OCI-LY7 (cell line): ENCODE measurements around the gene NAV1. TPM values are rescaled to one million over a fixed set of nuclear protein-coding genes. Genes with fewer than 3 reads are reported as not detected.

Experiments
- BruUV-seq: library from RNA; stranded (reverse); fragments of 400-500 nt; replicated peaks from 2 replicates; lab custom pipeline; 2021; lab: Mats Ljungman, UMichigan
- CTCF ChIA-PET: fragments of 300-600 bp; sonication (Branson Sonifier 250); formaldehyde crosslinking; loops from one replicate; lab custom pipeline; 2022; ENCODE audit warnings: antibody characterized with exemption; ENCODE audit not compliant: unreplicated experiment; lab: Charles Lee
- POLR2A ChIA-PET: fragments of 300-600 bp; sonication (Branson Sonifier 250); formaldehyde crosslinking; loops from one replicate; lab custom pipeline; 2022; ENCODE audit warnings: antibody characterized with exemption; lab: Charles Lee
- DNase-seq: peaks from one replicate; pipeline ENCODE4 v3.0.0-alpha.2; 2015; ENCODE audit warnings: low spot score
- H2AFZ ChIP-seq: fragments of 200-600 bp; sonication (generic), shearing (Covaris generic); 2 replicates; pipeline ENCODE4 v1.6.1; 2014; ENCODE audit warnings: mild to moderate bottlenecking, antibody characterized with exemption, low read length, moderate library complexity
- H3K27ac ChIP-seq: fragments of 200-600 bp; sonication (generic); 2 replicates; pipeline ENCODE4 v1.5.1; 2014; ENCODE audit warnings: mixed run types, low read depth, mild to moderate bottlenecking, moderate library complexity, low read length, inconsistent platforms; ENCODE audit not compliant: poor library complexity, severe bottlenecking
- H3K36me3 ChIP-seq: fragments of 200-600 bp; sonication (generic); 2 replicates; pipeline ENCODE4 v1.6.1; 2014; ENCODE audit warnings: mild to moderate bottlenecking, antibody characterized with exemption, low read length, moderate library complexity, mixed read lengths; ENCODE audit not compliant: insufficient read depth
- H3K4me1 ChIP-seq: fragments of 200-600 bp; sonication (generic); 2 replicates; pipeline ENCODE4 v1.5.1; 2014; ENCODE audit warnings: mild to moderate bottlenecking, low read length; ENCODE audit not compliant: insufficient read depth, poor library complexity, severe bottlenecking
- H3K4me2 ChIP-seq: fragments of 200-600 bp; sonication (generic); 2 replicates; pipeline ENCODE4 v1.6.1; 2014; ENCODE audit warnings: mild to moderate bottlenecking, low read length
- H3K4me3 ChIP-seq: fragments of 200-600 bp; sonication (generic); 2 replicates; pipeline ENCODE4 v1.5.1; 2014; ENCODE audit warnings: mild to moderate bottlenecking, low read depth, low read length; ENCODE audit not compliant: poor library complexity, severe bottlenecking
- H3K79me2 ChIP-seq: fragments of 200-600 bp; sonication (generic); 2 replicates; pipeline ENCODE4 v1.6.1; 2016; ENCODE audit warnings: low read depth, mild to moderate bottlenecking, low read length, moderate library complexity, mixed read lengths; ENCODE audit not compliant: insufficient read depth
- H3K9me2 ChIP-seq: fragments of 200-600 bp; sonication (generic); 2 replicates; pipeline ENCODE4 v1.6.1; 2016; ENCODE audit warnings: mild to moderate bottlenecking, low read length, mixed read lengths; ENCODE audit not compliant: insufficient read depth
- H3K9me3 ChIP-seq: fragments of 200-600 bp; sonication (generic); 2 replicates; pipeline ENCODE4 v1.6.1; 2014; ENCODE audit warnings: mild to moderate bottlenecking, mixed run types, low read length, mixed read lengths
- H4K20me1 ChIP-seq: fragments of 200-600 bp; sonication (generic); 2 replicates; pipeline ENCODE4 v1.6.1; 2014; ENCODE audit warnings: mild to moderate bottlenecking, antibody characterized with exemption, low read length, moderate library complexity, mixed read lengths; ENCODE audit not compliant: insufficient read depth
- EZH2phosphoT487 ChIP-seq: fragments of 200-600 bp; sonication (generic); IDR thresholded peaks from 2 replicates; pipeline ENCODE4 v1.6.1; 2018; ENCODE audit warnings: low read depth, borderline replicate concordance, mild to moderate bottlenecking, mixed run types, antibody characterized with exemption, low read length, moderate library complexity, mixed read lengths
- intact Hi-C: fragments of 100-400 bp; cut with micrococcal nuclease; formaldehyde crosslinking; loops from one replicate; pipeline ENCODE4 v1.10.0; 2022; ENCODE audit not compliant: unreplicated experiment
- total RNA-seq, 2 experiments: library from RNA; depleted of rRNA in 1 of 2; stranded (reverse); fragments of >200 nt in 1 of 2; shearing (Covaris generic) in 1 of 2; gene quantifications; 2 replicates each; pipeline ENCODE4 v1.2.3, GENCODE V29; 2014 to 2022
- TF ChIP-seq, protein P1 (sequence below): fragments of 200-600 bp; sonication (generic); conservative IDR thresholded peaks from 2 replicates; pipeline ENCODE4 v1.5.1; 2014; ENCODE audit warnings: mild to moderate bottlenecking, antibody characterized with exemption, low read length, moderate library complexity, mixed read lengths

The NAV1 gene
- total RNA-seq, 2 experiments from 2014 or later, result 4.2 to 20.7 TPM

DNA sequence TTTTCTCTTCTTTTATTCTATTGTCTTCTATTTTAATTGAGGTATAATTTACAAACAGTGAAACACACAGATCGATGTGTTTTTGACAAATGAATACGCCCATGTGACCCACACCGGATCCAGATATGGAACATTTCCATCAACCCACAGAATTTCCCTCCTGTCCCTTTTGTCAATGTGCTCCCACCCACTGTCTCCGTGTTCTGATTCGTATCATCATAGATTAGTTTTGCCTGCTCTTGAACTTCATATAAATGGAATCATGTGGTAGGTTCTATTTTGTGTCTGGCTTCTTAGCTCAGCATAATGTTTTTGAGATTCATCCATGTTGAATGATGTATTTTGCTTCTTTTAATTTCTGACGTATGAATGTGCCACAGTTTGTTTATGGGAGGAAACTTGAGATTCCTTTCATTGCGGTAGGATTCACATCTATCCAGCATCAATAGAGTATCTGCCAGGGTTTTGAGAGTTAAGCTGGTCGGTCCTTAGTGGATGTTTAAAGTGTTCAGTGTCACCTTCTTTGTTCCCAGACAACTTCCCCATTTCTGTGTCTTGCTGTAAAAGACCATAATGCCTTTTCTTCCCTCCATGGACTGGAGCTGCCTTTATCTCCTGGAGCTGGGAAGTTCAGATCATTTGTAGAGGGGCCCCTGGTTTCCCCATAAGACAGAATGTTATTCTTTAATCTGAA is 14.7 kb downstream of the NAV1 start:
- Histone ChIP-seq H3K36me3 (no peaks in the 10 kb centered on the region), H3K4me3 (no peak overlapping the region), H4K20me1 (no peaks in the 10 kb centered on the region), H3K27ac (no peak overlapping the region), H3K9me3 (no peaks in the 10 kb centered on the region), H3K4me2 (no peak overlapping the region), H3K9me2 (no peaks in the 10 kb centered on the region), H3K4me1 (no peaks in the 10 kb centered on the region), H3K79me2 (no peaks in the 10 kb centered on the region), H2AFZ (no peak overlapping the region)
- no peak for TF ChIP-seq EZH2phosphoT487
- TF ChIP-seq, protein P1, sequence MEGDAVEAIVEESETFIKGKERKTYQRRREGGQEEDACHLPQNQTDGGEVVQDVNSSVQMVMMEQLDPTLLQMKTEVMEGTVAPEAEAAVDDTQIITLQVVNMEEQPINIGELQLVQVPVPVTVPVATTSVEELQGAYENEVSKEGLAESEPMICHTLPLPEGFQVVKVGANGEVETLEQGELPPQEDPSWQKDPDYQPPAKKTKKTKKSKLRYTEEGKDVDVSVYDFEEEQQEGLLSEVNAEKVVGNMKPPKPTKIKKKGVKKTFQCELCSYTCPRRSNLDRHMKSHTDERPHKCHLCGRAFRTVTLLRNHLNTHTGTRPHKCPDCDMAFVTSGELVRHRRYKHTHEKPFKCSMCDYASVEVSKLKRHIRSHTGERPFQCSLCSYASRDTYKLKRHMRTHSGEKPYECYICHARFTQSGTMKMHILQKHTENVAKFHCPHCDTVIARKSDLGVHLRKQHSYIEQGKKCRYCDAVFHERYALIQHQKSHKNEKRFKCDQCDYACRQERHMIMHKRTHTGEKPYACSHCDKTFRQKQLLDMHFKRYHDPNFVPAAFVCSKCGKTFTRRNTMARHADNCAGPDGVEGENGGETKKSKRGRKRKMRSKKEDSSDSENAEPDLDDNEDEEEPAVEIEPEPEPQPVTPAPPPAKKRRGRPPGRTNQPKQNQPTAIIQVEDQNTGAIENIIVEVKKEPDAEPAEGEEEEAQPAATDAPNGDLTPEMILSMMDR, result no peak
- ChIA-PET POLR2A (no interaction called here), CTCF (no interaction called here)
- DNase-seq, result no peak
- intact Hi-C loops, result no loop called here
- BruUV-seq, result no TSS peak

GRCh38 chr1:201554190-201554600 is 15.3 kb downstream of the NAV1 start:
- Histone ChIP-seq H3K9me3 (no peaks in the 10 kb centered on the region), H3K4me3 (no peak overlapping the region), H2AFZ (no peak overlapping the region), H4K20me1 (no peaks in the 10 kb centered on the region), H3K9me2 (no peaks in the 10 kb centered on the region), H3K79me2 (no peaks in the 10 kb centered on the region), H3K36me3 (no peaks in the 10 kb centered on the region), H3K4me1 (no peaks in the 10 kb centered on the region), H3K27ac (no peak overlapping the region), H3K4me2 (no peak overlapping the region)
- ChIA-PET POLR2A (no interaction called here), CTCF (no interaction called here)
- TF ChIP-seq EZH2phosphoT487, result no peak
- TF ChIP-seq, protein P1, result no peak
- no peak for DNase-seq
- BruUV-seq, result no TSS peak
- intact Hi-C loops, result no loop called here

GRCh38 chr1:201554789-201555592 is 16.1 kb downstream of the NAV1 start:
- TF ChIP-seq EZH2phosphoT487, result no peak
- TF ChIP-seq, protein P1, result no peak
- no peaks in the 10 kb centered on the region for H3K9me3 ChIP-seq
- BruUV-seq, result no TSS peak
- no peaks in the 10 kb centered on the region for H3K36me3 ChIP-seq
- ChIA-PET POLR2A (no interaction called here), CTCF (no interaction called here)
- no peak overlapping the region for H3K4me2 ChIP-seq
- intact Hi-C loops, result no loop called here
- no peaks in the 10 kb centered on the region for H3K79me2 ChIP-seq
- H3K9me2 ChIP-seq, result no peaks in the 10 kb centered on the region
- no peaks in the 10 kb centered on the region for H4K20me1 ChIP-seq
- DNase-seq, result no peak
- H2AFZ ChIP-seq, result no peak overlapping the region
- H3K4me3 ChIP-seq, result no peak overlapping the region
- H3K4me1 ChIP-seq, result no peaks in the 10 kb centered on the region
- H3K27ac ChIP-seq, result no peak overlapping the region
